Measurements from ENCODE around the gene ERP29.

Gene ERP29

GRCh38 chr12:111981987-111982386, 31.2 kb upstream of the ERP29 start:
- peaks cover 0 to 4% of the 10 kb centered on the region in 2 donors for H3K36me3 ChIP-seq (replicated peaks in 1 of 2; ENCODE audit: control insufficient read depth in 2 of 2, insufficient read depth in 2 of 2, low read length in 2 of 2)
- H4K8ac ChIP-seq (ENCODE audit: low read depth, low read length): no peak overlapping the region
- H3K4ac ChIP-seq (ENCODE audit: low read length): no peak overlapping the region
- H2BK15ac ChIP-seq (ENCODE audit: low read length): no peak overlapping the region
- no peak overlapping the region for H3K27ac ChIP-seq (replicated peaks; ENCODE audit: low read length)
- H3K27me3 ChIP-seq (ENCODE audit: control insufficient read depth in 3 of 3, insufficient read depth in 3 of 3, low read depth in 1 of 3, low read length in 3 of 3): no peaks in the 10 kb centered on the region
- no peak overlapping the region for H3K14ac ChIP-seq (ENCODE audit: low read length)
- no peak overlapping the region for H2BK12ac ChIP-seq (ENCODE audit: low read length)
- H3K4me2 ChIP-seq (ENCODE audit: insufficient read depth, low read length, poor library complexity, severe bottlenecking): no peak overlapping the region
- no CpG with 5 or more reads among the region's 2 CpGs for WGBS, 2 donors (ENCODE audit: extremely low coverage in 2 of 2, insufficient read length in 2 of 2, insufficient replicate concordance in 1 of 2)
- H4K91ac ChIP-seq (ENCODE audit: low read depth, low read length, poor library complexity): no peak overlapping the region
- no peak overlapping the region for H2AK5ac ChIP-seq (ENCODE audit: low read depth, low read length)
- no peaks in the 10 kb centered on the region for H3K4me1 ChIP-seq (ENCODE audit: control insufficient read depth in 2 of 2, insufficient read depth in 1 of 2, low read depth in 1 of 2, low read length in 2 of 2)
- H3K23ac ChIP-seq (ENCODE audit: low read depth, low read length, poor library complexity): no peak overlapping the region
- H3K79me1 ChIP-seq (ENCODE audit: low read depth, low read length): no peaks in the 10 kb centered on the region
- H3K9me3 ChIP-seq (replicated peaks in 1 of 2; ENCODE audit: control insufficient read depth in 2 of 2, insufficient read depth in 1 of 2, low read depth in 1 of 2, low read length in 2 of 2): no peaks in the 10 kb centered on the region
- H2BK5ac ChIP-seq (ENCODE audit: low read length): no peak overlapping the region
- H2BK120ac ChIP-seq (ENCODE audit: low read depth, low read length): no peak overlapping the region
- no peak overlapping the region for H3K18ac ChIP-seq (ENCODE audit: low read length)
- no peak overlapping the region for H2AFZ ChIP-seq (ENCODE audit: low read length)
- no peak overlapping the region for H3K9ac ChIP-seq (ENCODE audit: low read depth, low read length, poor library complexity)
- H3K4me3 ChIP-seq (ENCODE audit: low read length in 2 of 2): no peak overlapping the region
- no peak for DNase-seq (ENCODE audit: low spot score)

- WGBS, 2 donors (ENCODE audit: extremely low coverage in 2 of 2, insufficient read length in 2 of 2, insufficient replicate concordance in 1 of 2): 100% methylated on average over 1 of the region's 2 CpGs
- H3K4me3 ChIP-seq (ENCODE audit: low read length in 2 of 2): no peak overlapping the region
- no peak overlapping the region for H2BK15ac ChIP-seq (ENCODE audit: low read length)
- H2AK5ac ChIP-seq (ENCODE audit: low read depth, low read length): no peak overlapping the region
- no peak overlapping the region for H4K91ac ChIP-seq (ENCODE audit: low read depth, low read length, poor library complexity)
- H4K8ac ChIP-seq (ENCODE audit: low read depth, low read length): no peak overlapping the region
- no peak overlapping the region for H3K18ac ChIP-seq (ENCODE audit: low read length)
- H3K4me1 ChIP-seq (ENCODE audit: control insufficient read depth in 2 of 2, insufficient read depth in 1 of 2, low read depth in 1 of 2, low read length in 2 of 2): no peaks in the 10 kb centered on the region
- no peak overlapping the region for H3K4ac ChIP-seq (ENCODE audit: low read length)
- H3K9me3 ChIP-seq (replicated peaks in 1 of 2; ENCODE audit: control insufficient read depth in 2 of 2, insufficient read depth in 1 of 2, low read depth in 1 of 2, low read length in 2 of 2): no peaks in the 10 kb centered on the region
- H3K79me1 ChIP-seq (ENCODE audit: low read depth, low read length): no peaks in the 10 kb centered on the region
- H3K27me3 ChIP-seq (ENCODE audit: control insufficient read depth in 3 of 3, insufficient read depth in 3 of 3, low read depth in 1 of 3, low read length in 3 of 3): no peaks in the 10 kb centered on the region
- no peaks in the 10 kb centered on the region for H3K36me3 ChIP-seq (replicated peaks in 1 of 2; ENCODE audit: control insufficient read depth in 2 of 2, insufficient read depth in 2 of 2, low read length in 2 of 2)
- H2BK5ac ChIP-seq (ENCODE audit: low read length): no peak overlapping the region
- H2BK120ac ChIP-seq (ENCODE audit: low read depth, low read length): no peak overlapping the region
- no peak overlapping the region for H3K4me2 ChIP-seq (ENCODE audit: insufficient read depth, low read length, poor library complexity, severe bottlenecking)
- H3K9ac ChIP-seq (ENCODE audit: low read depth, low read length, poor library complexity): no peak overlapping the region
- no peak overlapping the region for H3K23ac ChIP-seq (ENCODE audit: low read depth, low read length, poor library complexity)
- no peak overlapping the region for H3K14ac ChIP-seq (ENCODE audit: low read length)
- no peak overlapping the region for H2AFZ ChIP-seq (ENCODE audit: low read length)
- no peak for DNase-seq (ENCODE audit: low spot score)
- H2BK12ac ChIP-seq (ENCODE audit: low read length): no peak overlapping the region
- no peak overlapping the region for H3K27ac ChIP-seq (replicated peaks; ENCODE audit: low read length)
These were observed 28.4 kb upstream of the ERP29 start for GRCh38 chr12:111984820-111985219.

- no peaks in the 10 kb centered on the region for H3K4me1 ChIP-seq (ENCODE audit: control insufficient read depth in 2 of 2, insufficient read depth in 1 of 2, low read depth in 1 of 2, low read length in 2 of 2)
- H3K36me3 ChIP-seq (replicated peaks in 1 of 2; ENCODE audit: control insufficient read depth in 2 of 2, insufficient read depth in 2 of 2, low read length in 2 of 2): peaks cover 0 to 5% of the 10 kb centered on the region in 2 donors
- H3K79me1 ChIP-seq (ENCODE audit: low read depth, low read length): no peaks in the 10 kb centered on the region
- H2AK5ac ChIP-seq (ENCODE audit: low read depth, low read length): no peak overlapping the region
- H3K4ac ChIP-seq (ENCODE audit: low read length): no peak overlapping the region
- H3K27me3 ChIP-seq (ENCODE audit: control insufficient read depth in 3 of 3, insufficient read depth in 3 of 3, low read depth in 1 of 3, low read length in 3 of 3): no peaks in the 10 kb centered on the region
- H2BK15ac ChIP-seq (ENCODE audit: low read length): no peak overlapping the region
- no peak overlapping the region for H2BK12ac ChIP-seq (ENCODE audit: low read length)
- no peak overlapping the region for H3K18ac ChIP-seq (ENCODE audit: low read length)
- no peaks in the 10 kb centered on the region for H3K9me3 ChIP-seq (replicated peaks in 1 of 2; ENCODE audit: control insufficient read depth in 2 of 2, insufficient read depth in 1 of 2, low read depth in 1 of 2, low read length in 2 of 2)
- H3K27ac ChIP-seq (replicated peaks; ENCODE audit: low read length): no peak overlapping the region
- H4K91ac ChIP-seq (ENCODE audit: low read depth, low read length, poor library complexity): no peak overlapping the region
- no peak overlapping the region for H3K9ac ChIP-seq (ENCODE audit: low read depth, low read length, poor library complexity)
- H3K14ac ChIP-seq (ENCODE audit: low read length): no peak overlapping the region
- no peak overlapping the region for H4K8ac ChIP-seq (ENCODE audit: low read depth, low read length)
- no peak overlapping the region for H3K4me2 ChIP-seq (ENCODE audit: insufficient read depth, low read length, poor library complexity, severe bottlenecking)
- H3K4me3 ChIP-seq (ENCODE audit: low read length in 2 of 2): no peak overlapping the region
- H2BK120ac ChIP-seq (ENCODE audit: low read depth, low read length): no peak overlapping the region
- H2AFZ ChIP-seq (ENCODE audit: low read length): no peak overlapping the region
- DNase-seq (ENCODE audit: low spot score): no peak
- H3K23ac ChIP-seq (ENCODE audit: low read depth, low read length, poor library complexity): no peak overlapping the region
- no CpG with 5 or more reads among the region's 2 CpGs for WGBS, 2 donors (ENCODE audit: extremely low coverage in 2 of 2, insufficient read length in 2 of 2, insufficient replicate concordance in 1 of 2)
- H2BK5ac ChIP-seq (ENCODE audit: low read length): no peak overlapping the region
These were observed 21.7 kb upstream of the ERP29 start for GRCh38 chr12:111991535-111991934.

- Histone ChIP-seq H3K9me3 (replicated peaks in 1 of 2; ENCODE audit: control insufficient read depth in 2 of 2, insufficient read depth in 1 of 2, low read depth in 1 of 2, low read length in 2 of 2) (no peaks in the 10 kb centered on the region), H3K27me3 (ENCODE audit: control insufficient read depth in 3 of 3, insufficient read depth in 3 of 3, low read depth in 1 of 3, low read length in 3 of 3) (no peaks in the 10 kb centered on the region), H4K91ac (ENCODE audit: low read depth, low read length, poor library complexity) (no peak overlapping the region), H3K4me1 (ENCODE audit: control insufficient read depth in 2 of 2, insufficient read depth in 1 of 2, low read depth in 1 of 2, low read length in 2 of 2) (no peaks in the 10 kb centered on the region), H2BK5ac (ENCODE audit: low read length) (no peak overlapping the region), H3K27ac (replicated peaks; ENCODE audit: low read length) (no peak overlapping the region), H3K4ac (ENCODE audit: low read length) (no peak overlapping the region), H3K14ac (ENCODE audit: low read length) (no peak overlapping the region), H3K36me3 (replicated peaks in 1 of 2; ENCODE audit: control insufficient read depth in 2 of 2, insufficient read depth in 2 of 2, low read length in 2 of 2) (peaks cover 0 to 5% of the 10 kb centered on the region in 2 donors), H3K4me3 (ENCODE audit: low read length in 2 of 2) (no peak overlapping the region), H2BK12ac (ENCODE audit: low read length) (no peak overlapping the region), H3K4me2 (ENCODE audit: insufficient read depth, low read length, poor library complexity, severe bottlenecking) (no peak overlapping the region), H2AK5ac (ENCODE audit: low read depth, low read length) (no peak overlapping the region), H2BK15ac (ENCODE audit: low read length) (no peak overlapping the region), H3K9ac (ENCODE audit: low read depth, low read length, poor library complexity) (no peak overlapping the region), H2AFZ (ENCODE audit: low read length) (no peak overlapping the region), H2BK120ac (ENCODE audit: low read depth, low read length) (no peak overlapping the region), H4K8ac (ENCODE audit: low read depth, low read length) (no peak overlapping the region), H3K79me1 (ENCODE audit: low read depth, low read length) (no peaks in the 10 kb centered on the region), H3K18ac (ENCODE audit: low read length) (no peak overlapping the region), H3K23ac (ENCODE audit: low read depth, low read length, poor library complexity) (no peak overlapping the region)
- WGBS, 2 donors (ENCODE audit: extremely low coverage in 2 of 2, insufficient read length in 2 of 2, insufficient replicate concordance in 1 of 2): no CpG with 5 or more reads among the region's 4 CpGs
- no peak for DNase-seq (ENCODE audit: low spot score)
These were observed 21.3 kb upstream of the ERP29 start for GRCh38 chr12:111991946-111992345.
